HEK293T (cell line): Measurements from ENCODE around the gene SEC14L6.

Source experiments
- CTCF ChIA-PET: fragments of 350-600 bp; formaldehyde crosslinking; extraction: SDS; loops from one replicate; lab custom pipeline; 2021; ENCODE audit warnings: antibody characterized with exemption, inconsistent platforms; lab: Yijun Ruan, JAX
- POLR2A ChIA-PET: fragments of 350-600 bp; formaldehyde crosslinking; extraction: SDS; loops from one replicate; lab custom pipeline; 2020; ENCODE audit warnings: antibody characterized with exemption, inconsistent platforms; lab: Yijun Ruan, JAX
- DNase-seq: peaks from one replicate; pipeline ENCODE4 v3.0.0; 2012; ENCODE audit warnings: mixed read lengths; ENCODE audit errors: extremely low spot score
- ARNT ChIP-seq: fragments of 450-650 bp; IDR thresholded peaks from 2 replicates; pipeline ENCODE4 v1.6.1; 2017; ENCODE audit warnings: mild to moderate bottlenecking
- BHLHE40 ChIP-seq: fragments of 450-650 bp; IDR thresholded peaks from 2 replicates; pipeline ENCODE4 v1.6.1; 2016; ENCODE audit warnings: mild to moderate bottlenecking, moderate library complexity, borderline replicate concordance
- CTBP1 ChIP-seq: fragments of 450-650 bp; IDR thresholded peaks from 2 replicates; pipeline ENCODE4 v1.6.1; 2016; ENCODE audit warnings: borderline replicate concordance
- ELF4 ChIP-seq: fragments of 450-650 bp; IDR thresholded peaks from 2 replicates; pipeline ENCODE4 v1.6.1; 2017; ENCODE audit warnings: antibody characterized with exemption
- FOXA1 ChIP-seq: fragments of 450-650 bp; IDR thresholded peaks from 2 replicates; pipeline ENCODE4 v1.6.1; 2016; ENCODE audit warnings: mild to moderate bottlenecking
- FOXK2 ChIP-seq: fragments of 450-650 bp; IDR thresholded peaks from 2 replicates; pipeline ENCODE4 v1.6.1; 2016; ENCODE audit warnings: mild to moderate bottlenecking
- FOXM1 ChIP-seq: fragments of 450-650 bp; IDR thresholded peaks from 2 replicates; pipeline ENCODE4 v1.6.1; 2017; ENCODE audit warnings: mild to moderate bottlenecking, borderline replicate concordance
- HDGF ChIP-seq: fragments of 450-650 bp; IDR thresholded peaks from 2 replicates; pipeline ENCODE4 v1.6.1; 2017; ENCODE audit warnings: antibody characterized with exemption, borderline replicate concordance
- L3MBTL2 ChIP-seq: fragments of 450-650 bp; conservative IDR thresholded peaks from 2 replicates; pipeline ENCODE4 v1.6.1; 2016; ENCODE audit warnings: mild to moderate bottlenecking
- LEF1 ChIP-seq: fragments of 450-650 bp; IDR thresholded peaks from 2 replicates; pipeline ENCODE4 v1.6.1; 2017; ENCODE audit warnings: mild to moderate bottlenecking, borderline replicate concordance
- NFRKB ChIP-seq: fragments of 450-650 bp; IDR thresholded peaks from 2 replicates; pipeline ENCODE4 v1.6.1; 2016; ENCODE audit warnings: mild to moderate bottlenecking, moderate library complexity
- PKNOX1 ChIP-seq: fragments of 450-650 bp; IDR thresholded peaks from 2 replicates; pipeline ENCODE4 v1.6.1; 2016
- SP1 ChIP-seq: fragments of 450-650 bp; IDR thresholded peaks from 2 replicates; pipeline ENCODE4 v1.6.1; 2017
- SUZ12 ChIP-seq: fragments of 450-650 bp; IDR thresholded peaks from 2 replicates; pipeline ENCODE4 v1.6.1; 2016; ENCODE audit warnings: mild to moderate bottlenecking
- TARDBP ChIP-seq: fragments of 450-650 bp; IDR thresholded peaks from 2 replicates; pipeline ENCODE4 v1.6.1; 2016
- ZNF384 ChIP-seq: fragments of 450-650 bp; IDR thresholded peaks from 2 replicates; pipeline ENCODE4 v1.6.1; 2016

The SEC14L6 gene

GRCh38 chr22:30485362-30485988 is 61.1 kb downstream of the SEC14L6 start:
- TF ChIP-seq FOXM1: no peak
- no peak for TF ChIP-seq BHLHE40
- no peak for TF ChIP-seq SP1
- CTCF ChIA-PET: interaction anchor here (0.6 to 1.0 kb wide), 3 partner anchors 14 to 78 kb away, joined by 3 to 5 read pairs (median 5); no protein-coding TSS in a partner anchor

GRCh38 chr22:30483169-30483568 is 63.4 kb downstream of the SEC14L6 start:
- ChIA-PET POLR2A (no interaction called here), CTCF (interaction anchor here (0.7 to 1.3 kb wide), 2 partner anchors 10 to 82 kb away, joined by 3 read pairs; no protein-coding TSS in a partner anchor)
- no peak for DNase-seq
- TF ChIP-seq ZNF384 (no peak), HDGF (no peak), BHLHE40 (no peak), SUZ12 (no peak), CTBP1 (no peak), TARDBP (no peak)

More at GRCh38 chr22:30485362-30485988, 61.1 kb downstream of the SEC14L6 start:
- peak; percentile 97 for DNase-seq
- POLR2A ChIA-PET: interaction anchor here (1.1 kb wide), 1 partner anchor 41 kb away, joined by 3 read pairs; no protein-coding TSS in a partner anchor

- ChIA-PET POLR2A (no interaction called here), CTCF (no interaction called here)
- DNase-seq: no peak
- TF ChIP-seq FOXM1 (no peak), SP1 (no peak), SUZ12 (no peak), ZNF384 (no peak), L3MBTL2 (no peak), NFRKB (no peak), TARDBP (no peak), BHLHE40 (no peak), FOXA1 (no peak), HDGF (no peak), ELF4 (no peak), CTBP1 (no peak), PKNOX1 (no peak), FOXK2 (no peak), LEF1 (no peak), ARNT (no peak)
Measured at GRCh38 chr22:30481711-30482110, 64.8 kb downstream of the SEC14L6 start.

GRCh38 chr22:30479981-30480380 is 66.6 kb downstream of the SEC14L6 start:
- ChIA-PET POLR2A (interaction anchor here (0.7 to 0.8 kb wide), 2 partner anchors 31 to 93 kb away, joined by 3 to 4 read pairs; partner anchors contain the start of gene RNF215), CTCF (no interaction called here)
- no peak for TF ChIP-seq HDGF
- no peak for TF ChIP-seq PKNOX1
- TF ChIP-seq SUZ12: no peak
- no peak for TF ChIP-seq FOXM1
- TF ChIP-seq ELF4: no peak
- TF ChIP-seq FOXA1: no peak
- no peak for TF ChIP-seq CTBP1
- no peak for TF ChIP-seq ZNF384
- no peak for TF ChIP-seq NFRKB
- no peak for TF ChIP-seq LEF1
- no peak for TF ChIP-seq SP1
- TF ChIP-seq ARNT: no peak
- no peak for TF ChIP-seq TARDBP
- DNase-seq: no peak

- ChIA-PET CTCF (no interaction called here), POLR2A (no interaction called here)
- no peak for DNase-seq
- TF ChIP-seq CTBP1: no peak
- no peak for TF ChIP-seq BHLHE40
- no peak for TF ChIP-seq FOXA1
- TF ChIP-seq HDGF: no peak
- no peak for TF ChIP-seq SP1
- TF ChIP-seq L3MBTL2: no peak
- TF ChIP-seq NFRKB: no peak
- no peak for TF ChIP-seq TARDBP
- no peak for TF ChIP-seq ARNT
- no peak for TF ChIP-seq LEF1
- no peak for TF ChIP-seq ZNF384
- no peak for TF ChIP-seq ELF4
- no peak for TF ChIP-seq FOXM1
- no peak for TF ChIP-seq SUZ12
- no peak for TF ChIP-seq FOXK2
- no peak for TF ChIP-seq PKNOX1
Measured at GRCh38 chr22:30474683-30475424, 71.7 kb downstream of the SEC14L6 start.

- TF ChIP-seq FOXA1 (no peak), PKNOX1 (no peak), BHLHE40 (no peak), FOXM1 (no peak), SUZ12 (no peak), FOXK2 (no peak), CTBP1 (no peak)
- POLR2A ChIA-PET: no interaction called here
- CTCF ChIA-PET: no interaction called here
- DNase-seq: no peak
Measured at GRCh38 chr22:30474121-30474520, 72.4 kb downstream of the SEC14L6 start.
